CD4-positive, alpha-beta T cell treated with Interferon gamma for 1 hour (primary cell): ENCODE results near the gene PPM1J.
"Not testable (repeated sequence)": the region's sequence is repeated elsewhere in the genome, so short reads cannot be mapped to it uniquely, and the experiment has no call there.

Experiments
- DNase-seq: peaks from one replicate; pipeline ENCODE4 v3.0.0-alpha.2; 2020

PPM1J gene

GRCh38 chr1:112721294-112721693 lies 6.2 kb upstream of the PPM1J start:
- not testable (repeated sequence) for DNase-seq

GRCh38 chr1:112720800-112721199 lies 5.7 kb upstream of the PPM1J start:
- no peak for DNase-seq

GRCh38 chr1:112719706-112720105 lies 4.6 kb upstream of the PPM1J start:
- no peak for DNase-seq

- DNase-seq = peak; percentile 68
These were observed 3.7 kb upstream of the PPM1J start for GRCh38 chr1:112718691-112719418.

- DNase-seq = no peak
These were observed 2.2 kb upstream of the PPM1J start for GRCh38 chr1:112717263-112717873.

GRCh38 chr1:112716133-112716720 lies 1.1 kb upstream of the PPM1J start:
- DNase-seq = peak; percentile 75

GRCh38 chr1:112714313-112715263 lies 544 bp downstream of the PPM1J start:
- DNase-seq = no peak

- DNase-seq = peak; percentile 45
These were observed 1.4 kb downstream of the PPM1J start for GRCh38 chr1:112713466-112714312.

- no peak for DNase-seq
These were observed 2.4 kb downstream of the PPM1J start for GRCh38 chr1:112712701-112713128.

- DNase-seq = no peak
These were observed 2.9 kb downstream of the PPM1J start for GRCh38 chr1:112712191-112712590.

- DNase-seq = no peak
These were observed 3.5 kb downstream of the PPM1J start for GRCh38 chr1:112711670-112712069.

GRCh38 chr1:112711041-112711440 lies 4.1 kb downstream of the PPM1J start:
- no peak for DNase-seq

- no peak for DNase-seq
These were observed 4.5 kb downstream of the PPM1J start for GRCh38 chr1:112710586-112710985.

GRCh38 chr1:112710159-112710558 lies 5.0 kb downstream of the PPM1J start:
- no peak for DNase-seq

- no peak for DNase-seq
These were observed 6.6 kb downstream of the PPM1J start for GRCh38 chr1:112708489-112708888.

- DNase-seq = no peak
These were observed 7.1 kb downstream of the PPM1J start for GRCh38 chr1:112708002-112708448.

GRCh38 chr1:112707221-112708001 lies 7.7 kb downstream of the PPM1J start:
- DNase-seq = peak; percentile 71

GRCh38 chr1:112706505-112707220 lies 8.5 kb downstream of the PPM1J start, which contains the start of gene RHOC:
RHOC (minus strand) TSS chr1:112707127; CDS start chr1:112703799, 3,328 bp downstream.
- DNase-seq = peak; percentile 37

GRCh38 chr1:112704934-112705627 lies 10.1 kb downstream of the PPM1J start:
- peak; percentile 52 for DNase-seq
